Neuronal stem cell (in vitro differentiated cells): ENCODE data around the gene UTP20.

ENCODE experiments used
- DNase-seq: peaks from one replicate; pipeline ENCODE4 v3.0.0-alpha.2; 2013; ENCODE audit warnings: low spot score
- H2AFZ ChIP-seq: one replicate; pipeline ENCODE4 v1.6.1; 2013; ENCODE audit warnings: mild to moderate bottlenecking, low read length, inconsistent platforms
- H2AK5ac ChIP-seq: 2 replicates; pipeline ENCODE4 v1.6.1; 2013; ENCODE audit warnings: low read depth, mild to moderate bottlenecking, inconsistent platforms, low read length, moderate library complexity, mixed read lengths
- H2BK120ac ChIP-seq: 2 replicates; pipeline ENCODE4 v1.6.1; 2013; ENCODE audit warnings: low read depth, mild to moderate bottlenecking, inconsistent platforms, low read length, moderate library complexity, mixed read lengths
- H2BK12ac ChIP-seq: one replicate; pipeline ENCODE4 v1.6.1; 2013; ENCODE audit warnings: low read length, inconsistent platforms
- H2BK15ac ChIP-seq: 2 replicates; pipeline ENCODE4 v1.6.1; 2013; ENCODE audit warnings: mild to moderate bottlenecking, low read length, inconsistent platforms, mixed read lengths
- H2BK5ac ChIP-seq: one replicate; pipeline ENCODE4 v1.6.1; 2013; ENCODE audit warnings: inconsistent platforms, mild to moderate bottlenecking, low read length, moderate library complexity
- H3K14ac ChIP-seq: one replicate; pipeline ENCODE4 v1.6.1; 2013; ENCODE audit warnings: low read length, inconsistent platforms
- H3K18ac ChIP-seq: 2 replicates; pipeline ENCODE4 v1.6.1; 2013; ENCODE audit warnings: low read length, inconsistent platforms
- H3K23ac ChIP-seq: 2 replicates; pipeline ENCODE4 v1.6.1; 2013; ENCODE audit warnings: low read depth, mild to moderate bottlenecking, mixed read lengths, low read length, inconsistent platforms; ENCODE audit not compliant: poor library complexity
- H3K27ac ChIP-seq: replicated peaks from 3 replicates; pipeline ENCODE4 v1.5.1; 2013; ENCODE audit warnings: low read length, inconsistent platforms
- H3K27me3 ChIP-seq, 3 experiments: 2 replicates each; pipeline ENCODE4 v1.6.1; 2013; ENCODE audit warnings: low read length in 3 of 3, mild to moderate bottlenecking in 2 of 3, inconsistent platforms in 1 of 3, low read depth in 1 of 3, mixed read lengths in 1 of 3, moderate library complexity in 1 of 3; ENCODE audit not compliant: control insufficient read depth in 3 of 3, insufficient read depth in 3 of 3
- H3K36me3 ChIP-seq, 2 donors: replicated peaks in 1 of 2; 2 replicates each; pipeline ENCODE4 v1.6.1; 2013; ENCODE audit warnings: low read length in 2 of 2; ENCODE audit not compliant: control insufficient read depth in 2 of 2, insufficient read depth in 2 of 2
- H3K4ac ChIP-seq: 2 replicates; pipeline ENCODE4 v1.6.1; 2013; ENCODE audit warnings: inconsistent platforms, mild to moderate bottlenecking, low read length, moderate library complexity
- H3K4me1 ChIP-seq, 2 donors: 1 replicate in 1 of 2; 2 replicates in 1 of 2; pipeline ENCODE4 v1.6.1; 2013; ENCODE audit warnings: low read length in 2 of 2, low read depth in 1 of 2; ENCODE audit not compliant: control insufficient read depth in 2 of 2, insufficient read depth in 1 of 2
- H3K4me2 ChIP-seq: one replicate; pipeline ENCODE4 v1.6.1; 2013; ENCODE audit warnings: mild to moderate bottlenecking, low read length, inconsistent platforms; ENCODE audit not compliant: insufficient read depth, poor library complexity, severe bottlenecking
- H3K4me3 ChIP-seq, 2 donors: 2 replicates each; pipeline ENCODE4 v1.5.1; 2013; ENCODE audit warnings: low read length in 2 of 2, mild to moderate bottlenecking in 2 of 2, inconsistent platforms in 1 of 2, moderate library complexity in 1 of 2
- H3K79me1 ChIP-seq: one replicate; pipeline ENCODE4 v1.6.1; 2013; ENCODE audit warnings: low read depth, mild to moderate bottlenecking, inconsistent platforms, low read length, moderate library complexity
- H3K9ac ChIP-seq: one replicate; pipeline ENCODE4 v1.6.1; 2013; ENCODE audit warnings: mild to moderate bottlenecking, low read depth, low read length, inconsistent platforms; ENCODE audit not compliant: poor library complexity
- H3K9me3 ChIP-seq, 2 donors: replicated peaks in 1 of 2; 2 replicates each; pipeline versions ENCODE3 to v1.6.1; 2013; ENCODE audit warnings: low read length in 2 of 2, mild to moderate bottlenecking in 2 of 2, inconsistent platforms in 1 of 2, low read depth in 1 of 2, mixed read lengths in 1 of 2, moderate library complexity in 1 of 2; ENCODE audit not compliant: control insufficient read depth in 2 of 2, insufficient read depth in 1 of 2
- H4K8ac ChIP-seq: one replicate; pipeline ENCODE4 v1.6.1; 2013; ENCODE audit warnings: low read depth, mild to moderate bottlenecking, inconsistent platforms, low read length, moderate library complexity
- H4K91ac ChIP-seq: one replicate; pipeline ENCODE4 v1.6.1; 2013; ENCODE audit warnings: low read length, low read depth, mild to moderate bottlenecking, inconsistent platforms; ENCODE audit not compliant: poor library complexity
- WGBS, 2 donors: extraction: QIAGEN DNeasy Blood & Tissue Kit; methylation state at CpG; one replicate each; pipeline ENCODE4 v1.1.7; 2013; ENCODE audit warnings: missing lambda C conversion rate in 2 of 2, mixed read lengths in 1 of 2; ENCODE audit not compliant: insufficient read length in 2 of 2, insufficient replicate concordance in 1 of 2; ENCODE audit errors: extremely low coverage in 2 of 2; 5-methylcytosine and 5-hydroxymethylcytosine counted together

UTP20 gene

GRCh38 chr12:101336437-101336836 lies 56.5 kb downstream of the UTP20 start:
- H3K4me1 ChIP-seq: no peaks in the 10 kb centered on the region
- H3K9me3 ChIP-seq: no peaks in the 10 kb centered on the region
- H3K4me2 ChIP-seq: no peak overlapping the region
- H4K91ac ChIP-seq: no peak overlapping the region
- no peak overlapping the region for H2AK5ac ChIP-seq
- no peak overlapping the region for H3K4me3 ChIP-seq
- H3K4ac ChIP-seq: no peak overlapping the region
- H2AFZ ChIP-seq: no peak overlapping the region
- H3K27me3 ChIP-seq: no peaks in the 10 kb centered on the region
- no peaks in the 10 kb centered on the region for H3K79me1 ChIP-seq
- no peak overlapping the region for H3K14ac ChIP-seq
- H3K23ac ChIP-seq: no peak overlapping the region
- H2BK120ac ChIP-seq: no peak overlapping the region
- no peak overlapping the region for H2BK12ac ChIP-seq
- peaks cover 5 to 79% of the 10 kb centered on the region in 2 donors for H3K36me3 ChIP-seq
- H3K27ac ChIP-seq: no peak overlapping the region
- H2BK5ac ChIP-seq: no peak overlapping the region
- DNase-seq: no peak
- no CpG with 5 or more reads among the region's 2 CpGs for WGBS, 2 donors
- no peak overlapping the region for H4K8ac ChIP-seq
- no peak overlapping the region for H3K18ac ChIP-seq
- H2BK15ac ChIP-seq: no peak overlapping the region
- H3K9ac ChIP-seq: no peak overlapping the region

- H3K18ac ChIP-seq: no peak overlapping the region
- no peak overlapping the region for H2AFZ ChIP-seq
- no peak overlapping the region for H3K4me3 ChIP-seq
- H3K4me2 ChIP-seq: no peak overlapping the region
- H3K23ac ChIP-seq: no peak overlapping the region
- no peak overlapping the region for H2BK12ac ChIP-seq
- no peak overlapping the region for H2BK5ac ChIP-seq
- H3K27ac ChIP-seq: no peak overlapping the region
- peaks cover 5 to 82% of the 10 kb centered on the region in 2 donors for H3K36me3 ChIP-seq
- no peak overlapping the region for H4K8ac ChIP-seq
- no peak overlapping the region for H3K14ac ChIP-seq
- H2AK5ac ChIP-seq: no peak overlapping the region
- no peak for DNase-seq
- H4K91ac ChIP-seq: no peak overlapping the region
- H3K4ac ChIP-seq: no peak overlapping the region
- WGBS, 2 donors: no CpG with 5 or more reads among the region's 4 CpGs
- no peak overlapping the region for H2BK15ac ChIP-seq
- no peaks in the 10 kb centered on the region for H3K79me1 ChIP-seq
- no peak overlapping the region for H2BK120ac ChIP-seq
- no peaks in the 10 kb centered on the region for H3K9me3 ChIP-seq
- no peaks in the 10 kb centered on the region for H3K4me1 ChIP-seq
- no peaks in the 10 kb centered on the region for H3K27me3 ChIP-seq
- no peak overlapping the region for H3K9ac ChIP-seq
Measured at GRCh38 chr12:101338087-101338486, 58.2 kb downstream of the UTP20 start.

GRCh38 chr12:101343893-101344292 lies 64.0 kb downstream of the UTP20 start:
- Histone ChIP-seq H3K27me3 (no peaks in the 10 kb centered on the region), H3K9me3 (peaks cover 0 to 7% of the 10 kb centered on the region in 2 donors), H2BK15ac (no peak overlapping the region), H3K18ac (no peak overlapping the region), H2BK5ac (no peak overlapping the region), H3K4me2 (no peak overlapping the region), H3K9ac (no peak overlapping the region), H3K27ac (no peak overlapping the region), H3K36me3 (peaks cover 4 to 92% of the 10 kb centered on the region in 2 donors), H4K91ac (no peak overlapping the region), H2AFZ (no peak overlapping the region), H2BK120ac (no peak overlapping the region), H3K4me3 (no peak overlapping the region), H2BK12ac (no peak overlapping the region), H3K14ac (no peak overlapping the region), H3K79me1 (no peaks in the 10 kb centered on the region), H3K23ac (no peak overlapping the region), H3K4ac (no peak overlapping the region), H3K4me1 (no peaks in the 10 kb centered on the region), H2AK5ac (no peak overlapping the region), H4K8ac (no peak overlapping the region)
- WGBS, 2 donors: no CpG with 5 or more reads among the region's 3 CpGs
- no peak for DNase-seq

- H3K4me1 ChIP-seq: no peaks in the 10 kb centered on the region
Measured at GRCh38 chr12:101351682-101352081, 71.8 kb downstream of the UTP20 start.

More at GRCh38 chr12:101351682-101352081, 71.8 kb downstream of the UTP20 start:
- DNase-seq: no peak
- WGBS, 2 donors: no CpG with 5 or more reads among the region's 4 CpGs
- Histone ChIP-seq H2BK5ac (no peak overlapping the region), H3K36me3 (peaks cover 7 to 89% of the 10 kb centered on the region in 2 donors), H3K4me3 (no peak overlapping the region), H2AFZ (no peak overlapping the region), H2BK12ac (no peak overlapping the region), H4K8ac (no peak overlapping the region), H3K4ac (no peak overlapping the region), H3K9me3 (peaks cover 0 to 15% of the 10 kb centered on the region in 2 donors), H3K27ac (no peak overlapping the region), H3K27me3 (no peaks in the 10 kb centered on the region), H3K9ac (no peak overlapping the region), H2AK5ac (no peak overlapping the region), H3K23ac (no peak overlapping the region), H3K14ac (no peak overlapping the region), H4K91ac (no peak overlapping the region), H2BK120ac (no peak overlapping the region), H2BK15ac (no peak overlapping the region), H3K79me1 (no peaks in the 10 kb centered on the region), H3K18ac (no peak overlapping the region), H3K4me2 (no peak overlapping the region)
